K562 (cell line): ENCODE results near the gene PPP1R10.

ENCODE experiments used
- AFF1 ChIP-seq, 2 experiments: fragments of 450-650 bp; IDR thresholded peaks; 2 replicates each; pipeline ENCODE4 v1.6.1; 2018; ENCODE audit warnings: mild to moderate bottlenecking in 2 of 2, low read depth in 1 of 2; ENCODE audit not compliant: partially characterized antibody in 2 of 2
- BDP1 ChIP-seq: IDR thresholded peaks from 3 replicates; pipeline ENCODE4 v1.6.1; 2011; ENCODE audit not compliant: insufficient read length, insufficient read depth
- CTCF ChIP-seq, 3 experiments: IDR thresholded peaks in 2 of 3; conservative IDR thresholded peaks in 1 of 3; 2 replicates each; pipeline ENCODE4 v1.5.1; 2011 to 2012; ENCODE audit warnings: low read length in 3 of 3, mild to moderate bottlenecking in 3 of 3, control low read depth in 2 of 3, improper control_type of control experiment in 1 of 3, inconsistent platforms in 1 of 3, low read depth in 1 of 3, mixed read lengths in 1 of 3, moderate library complexity in 1 of 3; ENCODE audit not compliant: insufficient read depth in 2 of 3
- DEAF1 ChIP-seq: fragments of 450-650 bp; formaldehyde crosslinking; IDR thresholded peaks from 2 replicates; pipeline ENCODE4 v1.4.0; 2020; ENCODE audit warnings: mild to moderate bottlenecking, moderate library complexity
- EZH2 ChIP-seq: IDR thresholded peaks from 2 replicates; pipeline ENCODE4 v1.6.1; 2012; ENCODE audit warnings: low read depth, mild to moderate bottlenecking, inconsistent platforms, low read length, borderline replicate concordance
- GTF3C2 ChIP-seq: IDR thresholded peaks from 3 replicates; pipeline ENCODE4 v1.6.1; 2011; ENCODE audit warnings: borderline replicate concordance, mild to moderate bottlenecking, moderate library complexity; ENCODE audit not compliant: insufficient read length; ENCODE audit errors: extremely low read depth
- NR2C2 ChIP-seq, 2 experiments: fragments of 200-800 bp in 1 of 2; sonication (Bioruptor generic) in 1 of 2; sonication (generic) in 1 of 2; formaldehyde crosslinking in 1 of 2; IDR thresholded peaks; 2 replicates each; pipeline versions ENCODE4 v1.6.1 to v1.8.0; 2016 to 2022; ENCODE audit warnings: mild to moderate bottlenecking in 1 of 2, missing compliant biosample characterization in 1 of 2, missing genetic modification characterization in 1 of 2, missing genetic modification reagents in 1 of 2
- SMARCE1 ChIP-seq: fragments of 450-650 bp; IDR thresholded peaks from 2 replicates; pipeline ENCODE4 v1.7.1; 2016; ENCODE audit warnings: mild to moderate bottlenecking
- TBP ChIP-seq: optimal IDR thresholded peaks from 2 replicates; pipeline ENCODE3; 2011; ENCODE audit warnings: low read depth, low read length, improper control_type of control experiment
- ZNF785 ChIP-seq: fragments of 250-450 bp; sonication (Bioruptor Pico); IDR thresholded peaks from 2 replicates; pipeline ENCODE4 v1.4.0; 2020; ENCODE audit warnings: mild to moderate bottlenecking
- ZSCAN29 ChIP-seq: fragments of 450-650 bp; IDR thresholded peaks from 2 replicates; pipeline ENCODE4 v1.6.1; 2017
- TF ChIP-seq, protein P1 (sequence below), 2 experiments: fragments of 450-650 bp in 1 of 2; sonication (generic) in 1 of 2; formaldehyde crosslinking in 1 of 2; IDR thresholded peaks in 1 of 2; conservative IDR thresholded peaks in 1 of 2; 2 replicates each; pipeline versions ENCODE4 v1.6.1 to v1.8.1; 2016 to 2023; ENCODE audit warnings: mild to moderate bottlenecking in 2 of 2, moderate library complexity in 2 of 2, inconsistent platforms in 1 of 2, missing genetic modification reagents in 1 of 2
- TF ChIP-seq, protein P2 (sequence below): fragments of 450-650 bp; formaldehyde crosslinking; IDR thresholded peaks from 2 replicates; pipeline ENCODE4 v1.4.0; 2022; ENCODE audit warnings: mild to moderate bottlenecking, moderate library complexity

- TF ChIP-seq CTCF (IDR thresholded peaks at IDR 0.05 in 2 of 3, conservative IDR thresholded peaks at IDR 0.05 in 1 of 3; ENCODE audit: insufficient read depth in 2 of 3, low read depth in 1 of 3, low read length in 3 of 3) (0 out of 6 replicates have a peak, but pooled peaks of 1 of the 3 experiments have one; percentile 13), ZNF785 (no peak), TBP (peak; percentile 65), GTF3C2 (no peak), DEAF1 (CRISPR knock-in tag) (0 out of 2 replicates have a peak, but pooled peaks have one; percentile 15), SMARCE1 (no peak), EZH2 (no peak), NR2C2 (CRISPR knock-in tag; IDR thresholded peaks at IDR 0.05) (peak; percentile 89), NR2C2 (tag; IDR thresholded peaks at IDR 0.05) (peak; percentile 96), AFF1 (IDR thresholded peaks at IDR 0.05; ENCODE audit: low read depth in 1 of 2, partially characterized antibody in 2 of 2) (peak; percentile 4 to 55), ZSCAN29 (no peak), BDP1 (no peak)
- TF ChIP-seq, protein P1, sequence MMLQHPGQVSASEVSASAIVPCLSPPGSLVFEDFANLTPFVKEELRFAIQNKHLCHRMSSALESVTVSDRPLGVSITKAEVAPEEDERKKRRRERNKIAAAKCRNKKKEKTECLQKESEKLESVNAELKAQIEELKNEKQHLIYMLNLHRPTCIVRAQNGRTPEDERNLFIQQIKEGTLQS (IDR thresholded peaks at IDR 0.05), result no peak
- TF ChIP-seq, protein P1 (CRISPR knock-in tag; conservative IDR thresholded peaks at IDR 0.05), result peak; percentile 84; the same call in 1 of the 2 replicates
- TF ChIP-seq, protein P2, sequence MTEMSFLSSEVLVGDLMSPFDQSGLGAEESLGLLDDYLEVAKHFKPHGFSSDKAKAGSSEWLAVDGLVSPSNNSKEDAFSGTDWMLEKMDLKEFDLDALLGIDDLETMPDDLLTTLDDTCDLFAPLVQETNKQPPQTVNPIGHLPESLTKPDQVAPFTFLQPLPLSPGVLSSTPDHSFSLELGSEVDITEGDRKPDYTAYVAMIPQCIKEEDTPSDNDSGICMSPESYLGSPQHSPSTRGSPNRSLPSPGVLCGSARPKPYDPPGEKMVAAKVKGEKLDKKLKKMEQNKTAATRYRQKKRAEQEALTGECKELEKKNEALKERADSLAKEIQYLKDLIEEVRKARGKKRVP (CRISPR knock-in tag), result no peak
Observed at GRCh38 chr6:30571075-30571761, 45.8 kb downstream of the PPP1R10 start, which contains the start of gene ABCF1.
